CD4-positive, alpha-beta T cell treated with Interleukin-12 subunit alpha and Interleukin-12 subunit beta, for 1 hour (primary cell): ENCODE results near the gene PPM1K.

Experiments used
- DNase-seq: peaks from one replicate; pipeline ENCODE4 v3.0.0-alpha.2; 2020

Gene PPM1K

GRCh38 chr4:88276952-88277710 is 7.2 kb downstream of the PPM1K start:
- DNase-seq, result no peak

- DNase-seq, result no peak
Observed at GRCh38 chr4:88275949-88276515, 8.3 kb downstream of the PPM1K start.

DNA sequence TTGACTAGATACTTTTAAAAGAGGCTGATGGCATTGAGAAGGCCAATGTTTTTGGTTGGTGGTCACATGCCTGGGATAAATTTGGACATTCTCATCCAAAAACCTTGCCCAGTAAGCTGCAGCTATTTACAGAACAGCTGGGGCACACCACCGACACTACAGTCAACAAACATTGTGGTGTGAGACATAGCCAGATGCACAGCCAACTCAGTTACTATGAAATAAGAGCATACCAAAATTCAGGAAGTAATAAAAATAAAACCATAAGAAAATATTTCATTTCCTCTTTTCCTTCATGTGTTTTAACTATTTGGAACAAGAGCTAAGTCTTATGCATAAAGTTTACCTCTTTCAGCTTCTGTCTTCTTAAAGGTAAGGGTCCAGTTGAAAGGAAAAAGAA is 8.8 kb downstream of the PPM1K start:
- DNase-seq, result no peak

GRCh38 chr4:88268913-88269312 is 15.4 kb downstream of the PPM1K start:
- DNase-seq, result no peak

GRCh38 chr4:88264336-88264735 is 20.0 kb downstream of the PPM1K start:
- no peak for DNase-seq

DNA sequence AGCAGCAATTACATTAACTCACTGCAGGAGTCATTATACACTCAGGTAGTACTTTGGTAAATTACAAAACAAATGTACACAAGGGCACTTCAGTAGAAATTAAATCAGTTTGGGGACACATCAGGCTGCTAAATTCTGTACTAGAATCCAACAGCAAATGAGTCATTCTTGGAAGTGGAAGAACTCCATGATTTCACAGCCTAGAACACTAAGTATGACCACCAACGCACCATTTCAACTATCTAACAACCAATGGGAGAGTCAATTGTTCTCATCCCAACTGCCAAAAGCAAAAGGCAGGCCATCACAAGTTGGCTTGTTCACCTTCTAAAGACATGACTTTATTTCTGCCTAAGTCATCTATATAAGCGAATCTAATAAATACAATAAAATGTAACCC is 26.6 kb downstream of the PPM1K start:
- no peak for DNase-seq

DNA sequence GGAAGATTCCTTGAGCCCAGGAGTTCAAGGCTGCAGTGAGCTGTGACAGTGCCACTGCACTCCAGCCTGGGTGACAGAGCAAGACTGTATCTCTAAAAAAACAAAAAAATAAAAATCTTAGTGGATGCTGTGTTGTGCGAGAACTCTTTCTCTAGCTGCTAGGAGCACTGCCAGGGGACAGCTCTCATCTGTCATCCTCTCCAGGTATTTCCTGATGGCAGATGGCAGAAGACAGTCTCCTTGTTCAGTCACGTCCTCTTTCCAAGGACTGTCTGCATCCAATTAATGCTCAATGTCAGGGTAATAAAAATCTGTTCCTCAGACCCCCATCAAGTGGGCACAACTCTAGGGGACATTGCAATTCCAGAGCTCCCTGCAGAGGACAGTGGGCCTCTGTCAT is 29.2 kb downstream of the PPM1K start:
- no peak for DNase-seq

- no peak for DNase-seq
Observed at GRCh38 chr4:88251924-88252323, 32.4 kb downstream of the PPM1K start.

DNA sequence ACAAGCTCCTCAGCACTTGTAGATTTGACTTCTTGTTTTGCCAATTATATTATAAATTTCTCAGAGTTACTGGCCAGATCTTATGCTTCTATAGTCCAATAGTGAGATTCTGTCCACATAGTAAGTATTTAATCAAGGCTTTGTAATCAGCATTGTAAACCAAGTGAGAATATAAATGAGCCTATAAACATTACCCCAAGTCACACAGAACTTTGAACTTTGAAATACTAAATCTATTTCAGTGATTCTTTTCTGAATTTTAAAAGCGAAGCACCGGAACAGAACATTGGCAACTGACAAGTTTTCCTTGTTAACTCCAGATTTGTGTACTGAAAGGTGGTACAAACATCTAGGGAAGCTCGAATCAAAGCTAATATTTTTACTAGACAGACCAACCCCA is 37.2 kb downstream of the PPM1K start:
- DNase-seq, result no peak

- DNase-seq, result no peak
Observed at GRCh38 chr4:88246600-88246999, 37.8 kb downstream of the PPM1K start.

DNA sequence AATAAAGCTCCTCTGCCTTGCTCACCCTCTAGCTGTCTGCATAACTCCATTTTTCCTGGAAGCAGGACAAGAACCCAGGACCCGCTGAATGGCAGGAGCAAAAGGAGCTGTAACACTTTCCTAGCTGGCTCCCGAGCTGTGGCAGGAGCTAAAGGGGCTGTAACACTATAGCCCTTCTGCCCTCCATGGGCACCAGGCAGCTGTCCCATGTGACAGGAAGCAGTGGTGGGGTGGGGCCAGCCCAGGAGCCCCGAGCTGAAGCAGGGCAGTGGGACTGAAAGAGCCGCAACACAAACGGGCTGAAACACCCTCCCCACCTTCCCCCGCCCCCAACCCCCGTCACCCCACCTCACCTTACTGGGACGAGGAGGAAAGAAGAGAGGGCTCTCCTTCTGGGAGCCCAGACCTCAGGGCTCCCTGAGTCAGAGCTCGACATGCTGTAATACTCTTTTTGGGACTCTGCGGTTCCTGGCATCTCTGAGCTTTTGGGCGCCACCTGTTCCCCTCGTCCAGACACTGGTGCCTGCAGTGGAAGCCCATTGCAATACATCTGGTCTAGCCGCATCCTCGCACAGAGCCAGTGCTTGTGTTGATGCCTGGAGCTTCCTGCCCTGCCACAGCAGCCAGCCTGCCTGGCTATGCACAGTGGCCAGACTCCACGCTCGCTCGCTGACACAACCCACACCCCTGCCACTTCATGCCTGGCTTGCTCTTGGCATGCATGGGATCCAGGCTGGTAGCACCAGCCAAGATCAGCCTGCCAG is 39.4 kb downstream of the PPM1K start:
- DNase-seq, result peak; percentile 24

DNA sequence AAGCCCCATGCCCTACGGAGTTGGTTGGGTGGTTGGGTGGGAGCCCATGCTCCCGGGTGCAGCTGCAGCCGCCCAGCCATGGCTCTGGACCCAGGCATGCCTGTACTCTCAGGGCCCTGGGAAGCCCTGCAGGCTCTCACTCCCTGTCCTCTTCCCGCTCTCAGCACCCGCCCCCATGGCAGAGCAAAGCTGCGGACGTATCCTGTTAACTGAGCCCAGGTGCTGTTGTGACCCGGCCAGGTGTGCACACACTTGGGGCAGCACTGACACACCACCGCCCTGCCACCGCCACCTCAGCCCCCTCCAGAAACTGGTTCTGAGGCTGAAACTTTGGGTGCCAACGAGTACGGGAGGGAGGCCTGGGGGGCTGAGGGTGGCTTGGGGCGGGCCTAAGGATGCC is 40.3 kb downstream of the PPM1K start:
- no peak for DNase-seq

GRCh38 chr4:88242144-88242543 is 42.2 kb downstream of the PPM1K start:
- DNase-seq, result no peak

- DNase-seq, result no peak
Observed at GRCh38 chr4:88240297-88240714, 44.1 kb downstream of the PPM1K start.

DNA sequence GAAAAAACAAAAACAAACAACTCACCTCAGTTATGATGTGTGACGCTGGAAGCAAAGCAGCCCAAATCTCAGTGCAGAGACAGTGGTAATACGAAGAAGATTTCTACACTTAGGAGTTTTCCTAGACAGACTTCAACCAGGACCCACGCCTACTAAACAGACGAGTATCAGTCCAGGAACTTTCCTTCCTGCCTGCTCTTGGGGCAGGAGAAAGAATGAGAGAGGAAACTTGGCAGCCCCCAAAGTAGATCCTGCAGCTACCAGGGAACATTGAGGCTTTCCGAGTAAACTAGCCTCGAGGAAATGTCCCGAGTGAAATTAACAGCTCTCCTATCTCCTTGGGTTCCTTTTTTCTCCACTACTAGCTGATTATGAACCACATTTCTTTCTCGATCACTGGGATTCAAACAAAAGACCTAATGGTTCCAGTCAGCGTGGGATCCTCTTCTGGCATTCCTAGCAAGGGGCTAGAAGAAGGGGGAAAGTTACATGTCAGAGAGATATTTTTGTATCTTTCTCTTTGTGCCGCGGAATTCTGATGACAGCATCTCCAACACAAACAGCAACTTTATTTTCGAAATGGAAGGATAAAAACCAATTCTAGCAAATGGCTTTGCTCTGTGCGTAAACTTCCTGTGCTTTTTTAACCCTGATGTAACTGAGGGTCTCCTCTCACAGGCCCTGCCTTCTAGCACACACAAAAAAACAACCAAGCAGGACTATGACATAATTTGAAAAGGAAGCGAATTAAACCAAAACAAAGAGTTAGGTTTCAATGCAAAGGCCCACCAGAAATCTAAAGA is 53.2 kb downstream of the PPM1K start:
- DNase-seq, result no peak

GRCh38 chr4:88230461-88230891 is 53.9 kb downstream of the PPM1K start:
- DNase-seq, result no peak

DNA sequence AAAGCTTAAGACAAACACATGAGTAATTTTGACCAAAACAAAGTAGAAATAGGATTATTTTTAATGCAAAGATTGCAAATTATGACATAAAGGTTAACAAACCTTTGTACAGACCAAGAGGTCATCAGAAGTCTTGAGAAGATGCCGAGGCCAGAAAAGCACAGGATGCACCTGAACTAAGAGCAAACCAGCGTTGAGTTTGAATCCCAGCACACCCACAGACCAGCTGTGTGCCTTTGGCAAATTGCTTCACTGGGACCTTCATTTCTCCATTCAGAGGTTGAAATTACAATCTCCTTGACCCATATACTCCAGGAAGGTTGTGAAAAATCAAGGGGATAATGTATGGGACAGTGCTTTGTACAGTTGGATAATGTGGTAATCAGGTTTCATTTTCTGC is 56.6 kb downstream of the PPM1K start:
- no peak for DNase-seq

GRCh38 chr4:88226143-88226542 is 58.2 kb downstream of the PPM1K start:
- DNase-seq, result no peak

DNA sequence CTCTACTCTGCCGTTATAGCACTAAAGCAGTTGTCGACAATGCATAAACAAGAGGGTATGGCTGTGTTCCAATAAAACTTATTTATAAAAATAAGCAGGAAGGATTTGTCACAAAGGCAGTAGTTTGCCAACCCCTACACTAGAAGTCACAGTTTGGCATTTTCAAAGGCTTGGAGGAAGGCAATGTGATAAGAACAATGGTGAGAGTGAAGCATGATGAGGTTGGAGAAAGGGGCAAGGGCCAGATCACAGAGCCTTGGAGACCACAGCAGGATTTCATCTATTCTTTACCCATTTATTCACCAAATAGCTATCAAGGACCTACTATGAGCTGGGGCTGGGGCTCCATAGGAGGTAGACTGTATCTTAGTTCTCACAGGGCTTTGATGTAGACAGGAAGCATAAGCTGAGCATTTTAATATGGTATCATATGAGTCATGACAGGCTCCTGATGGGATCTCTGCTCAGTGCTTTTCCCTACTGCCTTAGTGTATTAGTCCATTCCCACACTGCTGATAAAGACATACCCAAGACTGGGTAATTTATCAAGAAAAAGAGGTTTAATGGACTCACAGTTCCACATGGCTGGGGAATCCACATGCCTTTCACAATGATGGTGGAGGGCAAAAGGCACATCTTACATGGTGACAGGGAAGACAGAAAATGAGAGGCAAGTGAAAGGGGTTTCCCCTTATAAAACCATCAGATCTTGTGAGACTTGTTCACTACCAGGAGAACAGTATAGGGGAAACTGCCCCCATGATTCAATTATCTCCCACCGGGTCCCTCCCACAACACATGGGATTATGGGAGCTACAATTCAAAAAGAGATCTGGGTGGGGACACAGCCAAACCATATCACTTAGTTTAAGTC is 58.9 kb downstream of the PPM1K start:
- no peak for DNase-seq

DNA sequence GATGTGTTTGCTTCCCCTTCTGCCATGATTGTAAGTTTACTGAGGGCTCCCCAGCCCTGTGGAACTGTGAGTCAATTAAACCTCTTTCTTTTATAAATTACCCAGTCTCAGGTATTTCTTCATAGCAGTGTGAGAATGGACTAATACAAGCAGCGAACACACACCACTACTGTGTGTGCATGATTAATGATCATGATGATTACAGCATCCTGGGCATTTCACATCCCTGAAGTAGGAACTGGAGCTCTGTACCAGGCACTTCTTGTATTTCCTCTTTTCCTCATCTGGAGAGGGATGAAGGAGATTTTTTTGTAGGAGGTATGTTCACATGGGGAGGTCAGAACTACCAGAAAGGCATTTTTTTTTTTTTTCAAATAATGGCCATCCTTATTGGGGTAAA is 60.8 kb downstream of the PPM1K start:
- no peak for DNase-seq

GRCh38 chr4:88219099-88219498 is 65.3 kb downstream of the PPM1K start:
- DNase-seq, result peak; percentile 67

- no peak for DNase-seq
Observed at GRCh38 chr4:88217169-88217568, 67.2 kb downstream of the PPM1K start.
